Thymus (tissue), 11 donors: ENCODE results near the gene NAA10. TPM values are rescaled to one million over a fixed set of nuclear protein-coding genes. Genes with fewer than 3 reads are reported as not detected.

ENCODE experiments used
- DNase-seq, 9 donors: peaks; one replicate each; pipeline ENCODE4 v3.0.0-alpha.2; 2013; ENCODE audit warnings: low spot score in 9 of 9, low read depth in 6 of 9, missing footprints in 1 of 9
- H3K27ac ChIP-seq, 2 donors: one replicate each; pipeline ENCODE4 v1.5.1; 2013; ENCODE audit warnings: control low read depth in 1 of 2, low read depth in 1 of 2, low read length in 1 of 2, mild to moderate bottlenecking in 1 of 2, moderate library complexity in 1 of 2
- H3K27me3 ChIP-seq, 2 donors: one replicate each; pipeline ENCODE4 v1.5.1; 2013; ENCODE audit warnings: low read length in 1 of 2; ENCODE audit not compliant: control insufficient read depth in 2 of 2, insufficient read depth in 1 of 2
- H3K36me3 ChIP-seq, 2 donors: one replicate each; pipeline ENCODE4 v1.5.1; 2013; ENCODE audit warnings: low read length in 1 of 2, mild to moderate bottlenecking in 1 of 2, moderate library complexity in 1 of 2; ENCODE audit not compliant: control insufficient read depth in 2 of 2, insufficient read depth in 2 of 2
- H3K4me1 ChIP-seq, 2 donors: one replicate each; pipeline ENCODE4 v1.5.1; 2013; ENCODE audit warnings: low read length in 2 of 2; ENCODE audit not compliant: control insufficient read depth in 2 of 2, insufficient read depth in 2 of 2
- H3K4me3 ChIP-seq, 2 donors: one replicate each; pipeline ENCODE4 v1.5.1; 2013; ENCODE audit warnings: low read length in 2 of 2, control low read depth in 1 of 2, mild to moderate bottlenecking in 1 of 2
- H3K9me3 ChIP-seq, 2 donors: one replicate each; pipeline ENCODE4 v1.5.1; 2013; ENCODE audit warnings: low read length in 1 of 2, mild to moderate bottlenecking in 1 of 2; ENCODE audit not compliant: control insufficient read depth in 2 of 2, insufficient read depth in 1 of 2
- WGBS: extraction: QIAGEN DNeasy Blood & Tissue Kit; methylation state at CpG from one replicate; pipeline ENCODE4 v1.1.7; 2013; 5-methylcytosine and 5-hydroxymethylcytosine counted together
- polyA plus RNA-seq: library from polyadenylated mRNA; stranded (reverse); fragments of 200-250 nt; gene quantifications from one replicate; pipeline ENCODE4 v1.2.3, GENCODE V29; 2013
- total RNA-seq: library from RNA; stranded (reverse); fragments of 120-200 nt; gene quantifications from one replicate; pipeline ENCODE4 v1.2.4, GENCODE V29; 2013
- donor health status: healthy.

The NAA10 gene
- total and polyA plus RNA-seq, 2 donors, result 41.3 to 94.7 TPM

DNA sequence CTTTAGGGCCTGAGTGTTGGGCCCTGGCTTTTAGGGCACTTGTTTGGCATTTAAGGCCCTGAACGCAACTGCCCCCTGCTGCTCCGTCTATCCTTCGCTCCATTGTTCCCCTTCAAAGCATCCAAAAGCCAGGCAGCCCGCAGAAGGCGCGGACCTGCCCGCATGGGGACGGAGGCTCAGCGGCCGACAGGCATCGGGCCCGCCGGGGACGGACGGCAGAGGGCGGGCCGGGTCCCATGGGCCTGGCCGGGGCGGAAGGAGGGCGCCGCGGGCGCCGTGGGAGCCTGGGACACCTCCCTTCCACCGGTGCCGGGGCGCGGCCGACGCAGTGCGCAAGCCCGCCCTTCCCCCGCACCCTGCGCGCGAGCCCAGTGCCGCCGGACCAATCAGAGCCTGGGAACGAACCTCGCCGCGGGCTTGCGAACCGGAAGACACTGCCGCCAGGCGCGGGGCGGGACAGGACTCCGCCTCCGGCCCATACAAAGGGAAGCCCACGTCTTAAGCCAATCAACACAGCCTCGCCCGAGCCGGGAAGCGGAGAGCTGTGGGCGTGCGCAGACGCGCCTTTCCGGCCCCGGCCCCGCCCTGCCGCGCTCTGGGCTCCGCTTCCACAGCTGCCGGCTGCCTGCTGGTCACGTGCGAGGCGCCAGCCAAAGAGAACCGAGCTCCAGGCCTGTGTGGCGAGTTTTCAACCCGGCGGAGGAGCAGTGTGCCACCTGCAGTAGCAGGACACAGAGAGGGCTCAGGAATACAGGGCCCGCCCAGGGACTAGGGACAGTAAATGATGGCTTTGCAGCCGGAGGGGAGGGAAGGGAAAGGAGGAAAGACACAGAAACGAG lies 6.7 kb downstream of the NAA10 start:
- DNase-seq, result peak; percentile 72 to 97 (median 89)
- peak overlapping the region; percentile 61 to 87 for H3K4me3 ChIP-seq
- peak overlapping the region; percentile 93 to 100 for H3K27ac ChIP-seq
- under 1% methylated on average over 76 of the region's 76 CpGs for WGBS
- peaks cover 0 to 7% of the 10 kb centered on the region in 2 donors for H3K9me3 ChIP-seq
- H3K4me1 ChIP-seq, result peaks cover 0 to 59% of the 10 kb centered on the region in 2 donors
- peaks cover 15 to 37% of the 10 kb centered on the region in 2 donors for H3K36me3 ChIP-seq
- H3K27me3 ChIP-seq, result peaks cover 0 to 22% of the 10 kb centered on the region in 2 donors

- Histone ChIP-seq H3K27ac (peak overlapping the region; percentile 93 to 100), H3K4me1 (peaks cover under 1 to 64% of the 10 kb centered on the region in 2 donors), H3K36me3 (peaks cover 15 to 31% of the 10 kb centered on the region in 2 donors), H3K9me3 (peaks cover 0 to 7% of the 10 kb centered on the region in 2 donors), H3K27me3 (peaks cover 0 to 22% of the 10 kb centered on the region in 2 donors), H3K4me3 (peak overlapping the region; percentile 61 to 87)
- no peak for DNase-seq
- WGBS, result 0% methylated on average over 8 of the region's 8 CpGs
Measured at GRCh38 chrX:153927672-153927921, 7.2 kb downstream of the NAA10 start.

DNA sequence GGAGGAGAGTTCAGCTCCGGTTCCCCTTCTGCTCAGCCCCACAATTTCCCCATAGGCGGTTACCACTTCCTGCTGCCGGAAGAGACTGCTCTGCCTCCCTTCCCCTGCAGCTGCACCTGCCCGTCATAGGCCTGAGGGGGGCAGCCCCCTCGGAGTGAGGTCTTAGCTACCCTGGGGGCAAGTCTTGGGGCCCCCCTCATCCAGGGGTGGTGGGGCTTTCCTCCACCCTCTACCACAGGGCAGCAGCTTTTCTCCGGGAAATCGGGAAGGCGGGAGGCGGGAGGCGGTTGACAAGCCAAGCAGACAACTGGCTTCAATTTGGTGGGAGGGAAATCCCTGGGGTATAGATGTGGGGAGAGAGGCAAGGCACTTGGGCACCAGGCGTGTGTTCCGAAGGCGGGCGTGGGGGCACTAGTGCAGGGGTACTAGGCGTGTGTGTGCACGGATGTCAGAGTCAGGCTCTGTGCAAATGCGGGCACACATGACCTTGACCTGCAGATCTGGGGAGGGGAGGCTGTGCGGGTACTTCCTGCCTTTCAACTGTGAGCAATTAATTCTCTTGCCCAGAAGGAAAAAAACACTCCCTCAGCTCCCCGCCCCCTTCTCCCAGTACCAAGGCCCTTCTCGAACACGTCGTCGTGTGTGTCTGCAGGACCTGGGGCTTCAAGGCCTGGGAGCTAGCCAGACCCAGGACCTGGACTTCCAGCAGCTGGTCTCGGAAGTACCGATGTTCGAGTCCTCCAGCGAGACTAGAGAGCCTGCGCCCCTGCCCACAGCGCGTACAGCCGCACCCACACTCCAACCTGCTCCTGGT lies 7.8 kb downstream of the NAA10 start:
- peak; percentile 48 to 93 (median 80) for DNase-seq
- Histone ChIP-seq H3K27me3 (peaks cover 0 to 24% of the 10 kb centered on the region in 2 donors), H3K4me1 (peaks cover 3 to 69% of the 10 kb centered on the region in 2 donors), H3K27ac (peak overlapping the region; percentile 93 to 100), H3K9me3 (peaks cover 0 to 7% of the 10 kb centered on the region in 2 donors), H3K4me3 (peak overlapping the region; percentile 61 to 87), H3K36me3 (peaks cover 15 to 26% of the 10 kb centered on the region in 2 donors)
- under 1% methylated on average over 31 of the region's 31 CpGs for WGBS

DNA sequence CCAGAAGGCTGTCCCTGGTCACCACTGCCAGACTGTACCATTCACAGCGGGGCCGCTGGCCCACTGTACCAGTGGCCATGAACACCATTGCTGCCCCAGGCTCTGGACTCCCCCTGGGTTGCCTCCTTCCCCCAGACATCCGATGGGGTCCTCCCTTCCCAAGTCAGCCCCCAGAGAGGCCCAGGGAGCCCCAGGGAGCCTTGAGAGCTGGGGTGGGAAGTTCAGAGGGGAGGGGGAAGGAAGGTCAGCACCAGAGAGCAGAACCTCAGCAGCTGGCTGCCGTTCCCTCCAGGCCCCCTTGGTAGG lies 8.3 kb downstream of the NAA10 start:
- no peak for DNase-seq
- Histone ChIP-seq H3K4me3 (peak overlapping the region; percentile 61 to 87), H3K27me3 (peaks cover 0 to 25% of the 10 kb centered on the region in 2 donors), H3K4me1 (peaks cover 3 to 75% of the 10 kb centered on the region in 2 donors), H3K27ac (peak overlapping the region; percentile 93 to 100), H3K9me3 (peaks cover 0 to 7% of the 10 kb centered on the region in 2 donors), H3K36me3 (peaks cover 12 to 21% of the 10 kb centered on the region in 2 donors)
- WGBS, result 1% methylated on average over 4 of the region's 4 CpGs

DNA sequence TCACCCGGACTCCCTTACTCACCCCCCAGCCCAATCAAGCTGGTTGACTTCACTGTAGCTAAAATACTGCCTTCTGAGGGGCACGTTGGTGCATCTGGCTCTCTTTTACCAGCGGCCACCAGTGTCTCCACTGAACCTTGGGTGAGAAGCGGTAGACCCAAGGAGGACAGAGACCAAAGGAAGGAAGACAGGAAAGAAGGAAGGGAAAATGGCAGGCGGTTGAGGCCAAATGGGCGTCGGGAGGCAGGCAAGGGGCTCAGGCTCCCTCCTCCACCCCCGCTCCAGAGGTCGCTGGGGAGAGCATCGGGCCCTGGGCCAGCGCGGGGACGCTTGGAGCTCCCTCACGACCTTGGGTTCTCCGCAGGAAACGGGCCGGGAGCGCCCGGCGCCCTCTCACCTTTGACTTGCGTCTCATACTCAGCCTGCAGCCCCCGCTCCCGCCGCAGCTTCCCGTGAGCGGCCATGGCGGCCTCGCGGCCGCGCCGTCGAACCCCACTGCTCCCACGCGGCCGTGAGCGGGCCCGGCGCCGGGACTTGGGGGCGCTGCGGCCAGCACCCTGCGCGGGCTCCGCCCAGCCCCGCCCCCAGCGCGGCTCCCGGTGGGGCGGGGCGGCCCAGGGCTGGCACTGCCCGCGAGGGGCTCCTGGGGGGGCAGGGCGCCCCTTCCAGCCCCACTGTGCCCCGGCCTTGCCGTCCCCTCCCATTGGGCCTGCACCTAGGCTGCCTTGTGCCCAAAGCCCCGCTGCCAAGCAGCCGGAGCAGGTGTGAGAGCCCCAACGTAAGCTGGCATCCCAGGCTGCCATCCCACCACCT lies 8.9 kb downstream of the NAA10 start, which contains the start of gene ARHGAP4:
TSS of gene ARHGAP4 (minus strand) at position 526 of the 813 bp plus-strand sequence. CDS start at position 464, 62 bp downstream.
- Histone ChIP-seq H3K36me3 (peaks cover 11 to 21% of the 10 kb centered on the region in 2 donors), H3K27me3 (peaks cover 0 to 26% of the 10 kb centered on the region in 2 donors), H3K4me3 (peak within 1 kb of the TSS; percentile 61 to 87), H3K27ac (peak within 1 kb of the TSS; percentile 93 to 100), H3K4me1 (peaks cover 3 to 80% of the 10 kb centered on the region in 2 donors), H3K9me3 (peaks cover 0 to 7% of the 10 kb centered on the region in 2 donors)
- peak in 3 of 9 donors; percentile 37 to 66 (median 47) for DNase-seq
- under 1% methylated on average over 50 of the region's 59 CpGs for WGBS

DNA sequence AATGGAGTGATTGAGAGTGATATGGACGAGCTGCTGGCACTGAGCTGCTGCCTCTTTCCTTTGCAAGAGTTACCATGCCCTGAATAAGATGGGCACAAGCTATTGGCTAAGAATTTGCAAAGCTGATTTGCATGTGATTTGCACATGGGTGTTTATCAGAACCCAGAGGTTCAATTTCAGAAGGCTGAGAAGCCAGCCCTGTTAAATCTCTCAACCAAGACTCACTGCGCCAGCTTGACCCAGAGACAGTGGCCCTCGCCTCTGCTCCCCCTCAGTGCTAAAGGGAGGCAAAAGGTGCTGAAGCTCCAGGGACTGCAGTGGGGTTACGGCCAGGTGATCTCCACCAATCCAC lies 9.5 kb downstream of the NAA10 start:
- WGBS, result 6% methylated on average over 4 of the region's 4 CpGs
- Histone ChIP-seq H3K4me1 (peaks cover 3 to 78% of the 10 kb centered on the region in 2 donors), H3K9me3 (peaks cover 0 to 7% of the 10 kb centered on the region in 2 donors)

DNA sequence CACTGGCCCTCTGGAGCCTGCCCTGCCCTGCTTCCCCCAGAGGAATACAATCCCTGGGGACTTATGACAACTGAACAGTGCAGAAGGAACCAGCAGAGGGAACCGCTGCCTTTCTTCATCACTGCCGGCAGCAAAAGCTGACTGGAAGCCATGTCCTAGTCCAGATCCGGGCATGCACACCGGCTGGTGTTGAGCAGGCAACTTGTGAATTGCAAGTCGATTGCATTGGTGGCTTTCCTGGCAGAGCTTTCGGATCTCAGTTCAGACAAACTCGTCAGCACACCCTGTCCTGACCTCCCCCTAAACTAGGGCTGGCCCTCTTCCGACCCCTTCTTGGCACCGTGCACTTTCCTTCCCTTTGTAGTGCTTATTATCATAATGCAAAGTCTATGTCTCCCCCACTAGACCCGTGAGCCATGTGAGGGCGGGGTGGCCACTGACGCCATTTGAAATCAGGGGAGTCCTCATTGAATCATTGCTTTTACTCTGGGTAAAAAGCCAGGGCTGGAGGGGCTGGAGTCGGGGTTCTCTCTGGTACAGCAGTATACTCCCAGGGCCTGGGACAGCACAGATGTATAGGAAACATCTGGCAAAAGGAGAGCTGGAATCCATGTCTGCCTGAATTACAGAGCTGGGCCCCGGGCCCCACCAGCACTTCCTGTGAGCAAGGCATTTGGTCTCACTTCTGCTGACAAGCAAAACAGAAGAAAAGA lies 10.5 kb downstream of the NAA10 start:
- Histone ChIP-seq H3K4me3 (peak overlapping the region; percentile 61 to 81), H3K9me3 (peaks cover 0 to 7% of the 10 kb centered on the region in 2 donors), H3K36me3 (peaks cover 19 to 22% of the 10 kb centered on the region in 2 donors), H3K27ac (peak overlapping the region; percentile 89 to 91), H3K27me3 (peaks cover 0 to 32% of the 10 kb centered on the region in 2 donors), H3K4me1 (peaks cover 3 to 69% of the 10 kb centered on the region in 2 donors)
- WGBS, result 2% methylated on average over 14 of the region's 14 CpGs
- peak in 2 of 9 donors; percentile 33 to 62 for DNase-seq

More for the DNA sequence above, 9.5 kb downstream of the NAA10 start:
- DNase-seq, result peak in 1 of 9 donors; percentile 55
- peak overlapping the region; percentile 91 to 93 for H3K27ac ChIP-seq
- H3K27me3 ChIP-seq, result peaks cover 0 to 28% of the 10 kb centered on the region in 2 donors
- H3K4me3 ChIP-seq, result peak overlapping the region; percentile 61 to 81
- peaks cover 11 to 22% of the 10 kb centered on the region in 2 donors for H3K36me3 ChIP-seq
